NT2/D1 (cell line): ENCODE measurements around the gene SLC9A9.

Source experiments
- SUZ12 ChIP-seq: IDR thresholded peaks from 2 replicates; pipeline ENCODE4 v1.6.1; 2011; ENCODE audit not compliant: insufficient read length, insufficient read depth; ENCODE audit errors: extremely low read depth
- YY1 ChIP-seq: IDR thresholded peaks from 2 replicates; pipeline ENCODE4 v1.6.1; 2011; ENCODE audit not compliant: insufficient read length, insufficient read depth
- ZNF274 ChIP-seq: IDR thresholded peaks from 2 replicates; pipeline ENCODE4 v1.6.1; 2011; ENCODE audit warnings: mild to moderate bottlenecking, low read depth, low read length

- TF ChIP-seq YY1 (no peak), ZNF274 (no peak), SUZ12 (no peak)
These were observed 49.5 kb upstream of the SLC9A9 start for GRCh38 chr3:143897576-143898295.
